Measurements from ENCODE around the gene PARD3B. TPM values are rescaled to one million over a fixed set of nuclear protein-coding genes. Genes with fewer than 3 reads are reported as not detected.
A peak's percentile ranks its signal among the peaks of the same experiment; 100 is the strongest.
"Not testable (repeated sequence)": the region's sequence is repeated elsewhere in the genome, so short reads cannot be mapped to it uniquely, and the experiment has no call there.

PARD3B gene
- polyA plus RNA-seq, 3 donors, result 33.1 to 35.6 (median 33.6) TPM

GRCh38 chr2:205199165-205199850 is 654.0 kb downstream of the PARD3B start:
- DNase-seq (ENCODE audit: extremely low read depth in 1 of 11, low read depth in 9 of 11, low spot score in 4 of 11), result no peak

- DNase-seq (ENCODE audit: extremely low read depth in 1 of 11, low read depth in 9 of 11, low spot score in 4 of 11), result no peak
These were observed 665.2 kb downstream of the PARD3B start for GRCh38 chr2:205210494-205210893.

- DNase-seq (ENCODE audit: extremely low read depth in 1 of 11, low read depth in 9 of 11, low spot score in 4 of 11), result no peak
These were observed 667.1 kb downstream of the PARD3B start for GRCh38 chr2:205212357-205212756.

- DNase-seq (ENCODE audit: extremely low read depth in 1 of 11, low read depth in 9 of 11, low spot score in 4 of 11), result no peak
These were observed 670.8 kb downstream of the PARD3B start for GRCh38 chr2:205216092-205216491.

GRCh38 chr2:205216580-205216979 is 671.3 kb downstream of the PARD3B start:
- DNase-seq (ENCODE audit: extremely low read depth in 1 of 11, low read depth in 9 of 11, low spot score in 4 of 11), result no peak

GRCh38 chr2:205217004-205217403 is 671.7 kb downstream of the PARD3B start:
- no peak for DNase-seq (ENCODE audit: extremely low read depth in 1 of 11, low read depth in 9 of 11, low spot score in 4 of 11)

- DNase-seq (ENCODE audit: extremely low read depth in 1 of 11, low read depth in 9 of 11, low spot score in 4 of 11), result no peak
These were observed 672.8 kb downstream of the PARD3B start for GRCh38 chr2:205218056-205218455.

- DNase-seq (ENCODE audit: extremely low read depth in 1 of 11, low read depth in 9 of 11, low spot score in 4 of 11), result not testable (repeated sequence)
These were observed 673.5 kb downstream of the PARD3B start for GRCh38 chr2:205218816-205219215.

- DNase-seq (ENCODE audit: extremely low read depth in 1 of 11, low read depth in 9 of 11, low spot score in 4 of 11), result no peak
These were observed 675.3 kb downstream of the PARD3B start for GRCh38 chr2:205220559-205220958.

GRCh38 chr2:205232086-205232485 is 686.8 kb downstream of the PARD3B start:
- DNase-seq (ENCODE audit: extremely low read depth in 1 of 11, low read depth in 9 of 11, low spot score in 4 of 11), result no peak

- DNase-seq (ENCODE audit: extremely low read depth in 1 of 11, low read depth in 9 of 11, low spot score in 4 of 11), result no peak
These were observed 690.2 kb downstream of the PARD3B start for GRCh38 chr2:205235434-205235833.

GRCh38 chr2:205237524-205237923 is 692.2 kb downstream of the PARD3B start:
- DNase-seq (ENCODE audit: extremely low read depth in 1 of 11, low read depth in 9 of 11, low spot score in 4 of 11), result no peak

- no peak for DNase-seq (ENCODE audit: extremely low read depth in 1 of 11, low read depth in 9 of 11, low spot score in 4 of 11)
These were observed 699.7 kb downstream of the PARD3B start for GRCh38 chr2:205245001-205245400.

- DNase-seq (ENCODE audit: extremely low read depth in 1 of 11, low read depth in 9 of 11, low spot score in 4 of 11), result peak in 8 of 11 donors; percentile 0 to 36 (median 10)
These were observed 700.4 kb downstream of the PARD3B start for GRCh38 chr2:205245652-205246051.

GRCh38 chr2:205259121-205259520 is 713.8 kb downstream of the PARD3B start:
- no peak for DNase-seq (ENCODE audit: extremely low read depth in 1 of 11, low read depth in 9 of 11, low spot score in 4 of 11)

- no peak for DNase-seq (ENCODE audit: extremely low read depth in 1 of 11, low read depth in 9 of 11, low spot score in 4 of 11)
These were observed 716.3 kb downstream of the PARD3B start for GRCh38 chr2:205261516-205262020.

GRCh38 chr2:205267323-205267722 is 722.0 kb downstream of the PARD3B start:
- DNase-seq (ENCODE audit: extremely low read depth in 1 of 11, low read depth in 9 of 11, low spot score in 4 of 11), result no peak

- peak in 1 of 11 donors; percentile 17 for DNase-seq (ENCODE audit: extremely low read depth in 1 of 11, low read depth in 9 of 11, low spot score in 4 of 11)
These were observed 725.4 kb downstream of the PARD3B start for GRCh38 chr2:205270689-205271088.

GRCh38 chr2:205273148-205273547 is 727.9 kb downstream of the PARD3B start:
- DNase-seq (ENCODE audit: extremely low read depth in 1 of 11, low read depth in 9 of 11, low spot score in 4 of 11), result no peak

- DNase-seq (ENCODE audit: extremely low read depth in 1 of 11, low read depth in 9 of 11, low spot score in 4 of 11), result no peak
These were observed 728.4 kb downstream of the PARD3B start for GRCh38 chr2:205273627-205274026.

GRCh38 chr2:205274801-205275200 is 729.5 kb downstream of the PARD3B start:
- no peak for DNase-seq (ENCODE audit: extremely low read depth in 1 of 11, low read depth in 9 of 11, low spot score in 4 of 11)

Measured in renal cortex interstitium (tissue), 11 donors.